ENCODE results near the gene IL18. TPM values are rescaled to one million over a fixed set of nuclear protein-coding genes. Genes with fewer than 3 reads are reported as not detected.

IL18 gene
- total RNA-seq, 1 experiment from 2014 or later = 0.31 TPM

DNA sequence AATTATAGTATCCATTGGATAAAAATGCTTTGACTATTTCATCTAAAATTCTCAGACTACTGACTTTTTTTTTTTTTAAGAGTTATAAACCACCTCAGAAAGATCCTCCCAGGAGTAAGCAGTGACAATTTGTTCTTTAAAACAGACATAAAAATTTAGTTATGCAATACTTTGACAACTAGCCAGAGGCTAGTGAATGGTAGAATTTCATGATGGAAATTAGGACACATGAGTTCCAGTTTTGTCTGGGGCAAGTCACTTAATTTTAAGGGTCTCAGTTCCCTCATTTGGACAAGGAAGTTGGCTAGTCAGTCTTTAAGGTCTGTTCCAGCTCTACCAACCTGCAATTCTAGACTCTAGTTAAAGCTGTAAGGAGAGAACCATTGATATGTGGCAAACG lies 2.9 kb downstream of the IL18 start:
- Histone ChIP-seq H3K9me3 (ENCODE audit: control insufficient read depth, low read depth, low read length) (no peaks in the 10 kb centered on the region), H3K79me1 (ENCODE audit: insufficient read depth, low read depth, low read length, poor library complexity, severe bottlenecking) (no peaks in the 10 kb centered on the region), H3K9ac (ENCODE audit: extremely low read depth, insufficient read length, low read length) (no peak overlapping the region), H3K18ac (ENCODE audit: insufficient read length, low read depth, low read length) (no peak overlapping the region), H4K5ac (ENCODE audit: insufficient read length, low read depth, low read length) (no peak overlapping the region), H3K23me2 (ENCODE audit: insufficient read length, low read depth, low read length, poor library complexity, severe bottlenecking) (no peaks in the 10 kb centered on the region), H3K56ac (ENCODE audit: insufficient read length, low read depth, low read length) (no peak overlapping the region), H3K27ac (ENCODE audit: insufficient read length, low read depth, low read length) (no peak overlapping the region), H2BK15ac (ENCODE audit: low read depth, low read length) (no peak overlapping the region), H3K23ac (ENCODE audit: insufficient read length, low read depth, low read length) (no peak overlapping the region), H3T11ph (ENCODE audit: low read length) (no peak overlapping the region), H3K27me3 (ENCODE audit: insufficient read depth, low read length) (no peaks in the 10 kb centered on the region), H2BK120ac (ENCODE audit: low read depth, low read length, poor library complexity, severe bottlenecking) (no peak overlapping the region), H2BK5ac (ENCODE audit: insufficient read length, low read length) (no peak overlapping the region), H3K4me2 (ENCODE audit: insufficient read depth, insufficient read length, low read length) (no peak overlapping the region), H3K4ac (ENCODE audit: low read depth, low read length) (no peak overlapping the region), H3K14ac (ENCODE audit: insufficient read depth, low read length) (no peak overlapping the region), H3K79me2 (ENCODE audit: insufficient read depth, low read length) (no peaks in the 10 kb centered on the region), H2AK5ac (ENCODE audit: insufficient read length, low read length) (no peak overlapping the region), H4K20me1 (ENCODE audit: control insufficient read depth, insufficient read depth, insufficient read length) (no peaks in the 10 kb centered on the region), H2BK20ac (ENCODE audit: low read depth, low read length, poor library complexity, severe bottlenecking) (no peak overlapping the region), H4K91ac (ENCODE audit: insufficient read length, low read depth, low read length) (no peak overlapping the region), H2BK12ac (ENCODE audit: insufficient read length, low read depth, low read length) (no peak overlapping the region), H4K8ac (replicated peaks; ENCODE audit: insufficient read length, low read depth, low read length) (no peak overlapping the region), H2AFZ (ENCODE audit: low read length) (no peak overlapping the region), H3K4me1 (ENCODE audit: insufficient read depth, low read length) (no peaks in the 10 kb centered on the region)
- Mint-ChIP-seq H3K36me3 (ENCODE audit: insufficient read depth in 1 of 3, low read depth in 3 of 3) (no peaks in the 10 kb centered on the region), H3K9me3 (no peaks in the 10 kb centered on the region), H3K27me3 (ENCODE audit: low read depth) (no peaks in the 10 kb centered on the region), H3K27ac (no peak overlapping the region), H3K4me3 (no peak overlapping the region), H3K4me1 (peaks cover 7 to 8% of the 10 kb centered on the region in 2 experiments)
- no peak for TF ChIP-seq CTCF (conservative IDR thresholded peaks at IDR 0.05)
- DNase-seq = no peak
- WGBS (ENCODE audit: extremely low coverage, insufficient read length, low lambda C conversion rate) = no CpG with 5 or more reads among the region's 1 CpG

Measured in H9 (cell line).